ENCODE measurements around the gene MRGPRG. TPM values are rescaled to one million over a fixed set of nuclear protein-coding genes. Genes with fewer than 3 reads are reported as not detected.
"Not testable (repeated sequence)": the region's sequence is repeated elsewhere in the genome, so short reads cannot be mapped to it uniquely, and the experiment has no call there.

MRGPRG gene
- total RNA-seq, 1 experiment from 2014 or later: not detected

- no peak for DNase-seq (ENCODE audit: low spot score)
- no peak for TF ChIP-seq CDX4 (CRISPR knock-in tag; IDR thresholded peaks at IDR 0.05; ENCODE audit: borderline replicate concordance)
- TF ChIP-seq ZNF512 (CRISPR knock-in tag; IDR thresholded peaks at IDR 0.05; ENCODE audit: borderline replicate concordance): no peak
- TF ChIP-seq CBFB (CRISPR knock-in tag; IDR thresholded peaks at IDR 0.05; ENCODE audit: low read depth): no peak
- TF ChIP-seq ZNF423 (CRISPR knock-in tag; IDR thresholded peaks at IDR 0.05): no peak
- TF ChIP-seq ZNF281 (CRISPR knock-in tag; IDR thresholded peaks at IDR 0.05): no peak
- no peak for TF ChIP-seq NR1H2 (CRISPR knock-in tag; IDR thresholded peaks at IDR 0.05)
- no peak for TF ChIP-seq JAZF1 (CRISPR knock-in tag; IDR thresholded peaks at IDR 0.05)
- no peak for TF ChIP-seq IRF1 (CRISPR knock-in tag; IDR thresholded peaks at IDR 0.05)
- no peak for TF ChIP-seq ATF1 (CRISPR knock-in tag; IDR thresholded peaks at IDR 0.05)
- TF ChIP-seq CREM (CRISPR knock-in tag; IDR thresholded peaks at IDR 0.05): no peak
- no peak for TF ChIP-seq ZNF317 (CRISPR knock-in tag; IDR thresholded peaks at IDR 0.05; ENCODE audit: borderline replicate concordance, low read depth)
- no peak for TF ChIP-seq ATF6 (CRISPR knock-in tag; IDR thresholded peaks at IDR 0.05)
- Mint-ChIP-seq H3K9me3 (no peaks in the 10 kb centered on the region), H3K36me3 (no peaks in the 10 kb centered on the region), H3K27ac (no peak overlapping the region), H3K4me1 (peaks cover 7% of the 10 kb centered on the region), H3K4me3 (no peak overlapping the region), H3K27me3 (ENCODE audit: low read depth) (peaks cover 24% of the 10 kb centered on the region)
- ATAC-seq: no peak
- CTCF ChIA-PET: interaction anchor here (1.1 to 2.3 kb wide), 8 partner anchors 10 to 75 kb away, joined by 3 to 13 read pairs (median 7); no protein-coding TSS in a partner anchor
- POLR2A ChIA-PET: no interaction called here
These were observed 48.4 kb downstream of the MRGPRG start for GRCh38 chr11:3170044-3170755.

- ATAC-seq (peak; percentile 66), DNase-seq (ENCODE audit: low spot score) (peak; percentile 52)
- Mint-ChIP-seq H3K27ac (no peak overlapping the region), H3K27me3 (ENCODE audit: low read depth) (peaks cover 26% of the 10 kb centered on the region), H3K4me1 (peaks cover 7% of the 10 kb centered on the region), H3K9me3 (no peaks in the 10 kb centered on the region), H3K4me3 (0 out of 2 replicates have a peak overlapping the region, but pooled peaks have one; percentile 8), H3K36me3 (no peaks in the 10 kb centered on the region)
- ChIA-PET CTCF (interaction anchor here (0.5 to 2.3 kb wide), 16 partner anchors 9 to 239 kb away, joined by 3 to 13 read pairs (median 4); no protein-coding TSS in a partner anchor), POLR2A (no interaction called here)
- TF ChIP-seq OVOL2 (CRISPR knock-in tag; IDR thresholded peaks at IDR 0.05; ENCODE audit: borderline replicate concordance): no peak
- TF ChIP-seq ZNF232 (CRISPR knock-in tag; IDR thresholded peaks at IDR 0.05): peak; percentile 42; the same call in 1 of the 2 replicates
- peak; percentile 57 for TF ChIP-seq USF2 (CRISPR knock-in tag; IDR thresholded peaks at IDR 0.05)
These were observed 49.2 kb downstream of the MRGPRG start for GRCh38 chr11:3169255-3170043.

GRCh38 chr11:3168742-3169254 lies 49.8 kb downstream of the MRGPRG start:
- H3K27ac Mint-ChIP-seq; POLR2A ChIA-PET; H3K4me3 Mint-ChIP-seq; DNase-seq (ENCODE audit: low spot score); H3K9me3 Mint-ChIP-seq; H3K36me3 Mint-ChIP-seq; ATAC-seq: not testable (repeated sequence)
- CTCF ChIA-PET: interaction anchor here (0.5 to 2.3 kb wide), 15 partner anchors 8 to 240 kb away, joined by 3 to 13 read pairs (median 4); no protein-coding TSS in a partner anchor
- H3K27me3 Mint-ChIP-seq (ENCODE audit: low read depth): peaks cover 29% of the 10 kb centered on the region
- peaks cover 10% of the 10 kb centered on the region for H3K4me1 Mint-ChIP-seq
